Suppressor macrophage treated with lipopolysaccharide for 4 hours (primary cell): Measurements from ENCODE around the gene CD163.
"Not testable (repeated sequence)": the region's sequence is repeated elsewhere in the genome, so short reads cannot be mapped to it uniquely, and the experiment has no call there.

Experiments
- DNase-seq: peaks from one replicate; pipeline ENCODE4 v3.0.0-alpha.2; 2020

Gene CD163

DNA sequence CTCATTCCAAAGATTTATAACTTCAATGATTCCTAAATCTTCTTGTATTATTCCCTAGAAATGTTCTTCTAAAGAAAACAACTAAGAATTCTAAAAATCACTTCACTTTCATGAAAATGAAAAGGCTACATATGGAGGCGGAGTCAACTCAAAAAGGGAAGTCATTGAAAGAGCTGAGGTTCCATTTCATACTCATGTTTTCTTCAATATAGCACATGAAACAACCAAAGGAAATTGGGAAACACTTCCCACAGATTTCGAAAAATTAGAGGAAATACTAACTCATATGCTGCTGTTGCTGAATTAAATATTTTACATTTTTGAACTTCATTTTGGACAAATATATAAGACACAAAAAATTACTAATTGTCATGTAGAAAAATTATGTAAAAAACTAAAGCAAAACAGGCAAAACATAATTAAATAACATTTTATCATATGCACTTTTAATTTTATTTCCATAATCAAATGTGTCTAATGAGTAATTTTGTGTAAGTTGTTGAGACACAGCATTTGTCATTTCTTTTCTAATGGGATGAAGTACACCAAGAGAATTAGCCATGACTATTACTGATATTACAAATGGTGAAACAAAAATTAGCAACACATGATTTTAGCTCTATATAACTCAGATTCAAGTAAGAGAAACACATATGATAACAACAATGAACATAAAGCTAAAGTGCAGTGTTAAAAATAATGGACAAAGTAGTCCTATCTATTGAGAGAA, at the start of gene CD163:
CD163 (minus strand) TSS at position 92 of the 730 bp plus-strand sequence; CDS start at position 5, 87 bp downstream.
- peak; percentile 94 for DNase-seq

DNA sequence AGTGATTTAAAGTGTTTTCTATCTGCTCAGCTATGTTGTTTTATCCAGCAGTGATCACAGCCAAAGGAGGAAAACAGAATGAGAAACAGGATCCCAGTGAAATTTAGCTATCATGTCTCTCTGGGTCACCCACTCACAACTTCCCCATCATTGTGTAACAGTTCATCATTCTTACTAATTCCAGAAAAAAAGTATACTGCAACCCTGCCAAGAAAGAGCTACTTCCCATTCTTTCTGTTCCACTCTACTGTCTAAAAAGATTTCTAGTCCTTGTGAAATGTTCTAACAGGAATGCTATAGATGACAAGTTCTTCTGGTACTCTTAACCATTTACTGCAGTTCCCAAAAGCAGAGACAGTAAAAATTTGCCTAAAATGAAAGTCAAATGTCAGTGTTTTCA, 39.2 kb upstream of the CD163 start:
- peak; percentile 93 for DNase-seq

DNA sequence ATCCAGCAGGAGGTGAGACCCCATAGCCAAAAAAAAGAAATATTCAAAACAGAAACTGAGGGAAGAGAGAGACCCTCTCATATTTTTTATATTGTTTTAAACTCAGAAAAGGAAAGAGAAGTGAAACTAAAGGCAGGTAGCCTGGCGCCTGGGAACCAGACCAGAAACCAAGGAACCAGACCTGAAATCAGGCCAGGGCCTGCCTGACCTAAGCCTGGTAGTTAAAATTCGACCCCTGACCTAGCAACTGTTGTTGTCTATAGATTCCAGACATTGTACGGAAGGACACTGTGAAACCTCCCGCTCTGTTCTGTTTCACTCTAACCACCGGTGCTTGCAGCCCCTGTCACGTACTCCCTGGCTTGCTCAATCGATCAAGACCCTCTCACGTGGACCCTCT, 38.5 kb upstream of the CD163 start:
- DNase-seq = peak; percentile 10

DNA sequence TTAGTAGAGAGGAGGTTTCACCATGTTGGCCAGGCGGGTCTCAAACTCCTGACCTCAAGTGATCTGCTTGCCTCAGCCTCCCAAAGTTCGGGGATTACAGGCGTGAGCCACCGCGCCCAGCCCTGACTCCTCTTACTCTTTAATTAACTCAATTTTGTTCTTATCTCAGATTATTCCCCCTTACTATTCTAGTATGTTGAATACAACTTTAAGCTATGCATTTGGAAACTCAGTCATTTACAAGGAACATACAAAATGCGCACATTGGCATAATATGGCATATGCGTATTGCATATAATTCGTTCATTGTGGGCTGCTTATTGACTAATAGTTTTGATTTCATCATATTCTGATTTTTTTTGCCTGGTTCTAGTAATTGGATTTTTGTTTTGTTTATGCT, 10.8 kb upstream of the CD163 start:
- no peak for DNase-seq

DNA sequence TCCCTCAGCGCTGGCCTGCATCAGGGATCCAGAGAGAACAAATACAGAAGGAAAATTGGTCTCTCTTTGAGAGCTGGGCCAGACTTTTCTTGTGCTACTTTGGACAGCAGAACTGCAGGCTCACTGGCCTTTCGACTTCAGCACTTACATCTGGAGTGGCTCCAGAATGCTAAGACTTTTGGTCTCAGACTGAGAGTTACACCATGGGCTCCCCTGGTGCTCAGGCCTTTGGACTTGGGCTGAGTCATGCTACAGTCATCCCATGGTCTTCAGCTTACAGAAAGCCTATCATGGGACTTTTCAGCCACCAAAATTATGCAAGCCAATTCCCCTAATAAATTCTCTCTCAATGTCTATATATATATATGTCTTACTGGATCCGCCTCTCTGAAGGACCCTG, 9.0 kb upstream of the CD163 start:
- peak; percentile 97 for DNase-seq

DNA sequence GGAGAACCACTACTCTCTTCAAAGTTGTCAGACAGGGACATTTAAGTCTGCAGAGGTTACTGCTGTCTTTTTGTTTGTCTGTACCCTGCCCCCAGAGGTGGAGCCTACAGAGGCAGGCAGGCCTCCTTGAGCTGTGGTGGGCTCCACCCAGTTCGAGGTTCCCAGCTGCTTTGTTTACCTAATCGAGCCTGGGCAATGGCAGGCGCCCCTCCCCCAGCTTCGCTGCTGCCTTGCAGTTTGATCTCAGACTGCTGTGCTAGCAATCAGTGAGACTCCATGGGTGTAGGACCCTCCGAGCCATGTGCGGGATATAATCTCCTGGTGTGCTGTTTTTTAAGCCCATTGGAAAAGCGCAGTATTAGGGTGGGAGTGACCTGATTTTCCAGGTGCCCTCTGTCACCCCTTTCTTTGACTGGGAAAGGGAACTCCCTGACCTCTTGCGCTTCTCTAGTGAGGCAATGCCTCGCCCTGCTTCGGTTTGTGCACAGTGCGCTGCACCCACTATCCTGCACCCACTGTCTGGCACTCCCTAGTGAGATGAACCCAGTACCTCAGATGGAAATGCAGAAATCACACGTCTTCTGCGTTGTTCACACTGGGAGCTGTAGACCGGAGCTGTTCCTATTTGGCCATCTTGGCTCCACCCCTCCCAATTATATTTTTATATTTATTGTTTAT, 6.4 kb upstream of the CD163 start:
- DNase-seq = not testable (repeated sequence)

DNA sequence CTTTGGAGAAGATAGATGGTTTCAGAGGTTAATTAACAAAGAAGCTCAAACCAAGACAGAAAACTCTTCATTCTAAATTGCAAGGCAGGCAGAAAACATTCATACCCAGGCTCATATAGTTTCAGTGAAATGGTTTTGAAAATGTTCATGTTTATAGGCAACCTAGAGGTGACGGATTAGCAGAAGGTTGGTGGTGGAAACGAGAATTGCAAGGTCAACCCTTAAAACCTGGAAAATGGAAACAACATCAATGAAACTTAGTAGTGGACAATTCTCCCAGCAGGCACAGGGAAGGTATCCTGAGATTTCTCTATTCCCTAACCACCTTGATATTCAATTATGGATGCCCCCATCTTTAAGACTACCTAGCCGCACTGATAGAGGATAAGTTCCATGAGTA, 965 bp downstream of the CD163 start:
- DNase-seq = peak; percentile 43

DNA sequence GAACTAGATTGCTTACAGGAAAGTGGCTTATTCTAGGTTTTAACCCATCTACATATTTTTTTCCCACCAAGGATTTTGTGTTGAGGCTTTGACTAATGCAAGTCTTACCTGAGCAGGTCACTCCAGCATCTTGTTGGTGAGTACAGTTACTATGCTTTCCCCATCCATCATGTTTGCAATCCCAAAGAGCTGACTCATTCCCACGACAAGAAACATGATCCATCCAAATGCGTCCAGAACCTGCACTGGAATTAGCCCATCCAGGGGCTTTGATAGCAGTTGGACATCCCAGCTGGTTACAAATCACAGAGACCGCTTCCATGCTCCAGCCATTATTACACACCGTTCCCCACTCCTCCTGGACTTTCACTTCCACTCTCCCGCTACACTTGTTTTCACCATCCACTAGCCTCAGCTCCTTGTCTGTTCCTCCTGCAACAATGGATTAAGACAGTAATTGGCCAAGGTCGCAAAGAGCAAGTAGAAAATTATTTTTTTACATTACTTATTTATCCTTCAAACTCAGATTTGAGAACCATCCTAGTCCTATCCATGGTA, 2.5 kb downstream of the CD163 start:
- DNase-seq = peak; percentile 61

DNA sequence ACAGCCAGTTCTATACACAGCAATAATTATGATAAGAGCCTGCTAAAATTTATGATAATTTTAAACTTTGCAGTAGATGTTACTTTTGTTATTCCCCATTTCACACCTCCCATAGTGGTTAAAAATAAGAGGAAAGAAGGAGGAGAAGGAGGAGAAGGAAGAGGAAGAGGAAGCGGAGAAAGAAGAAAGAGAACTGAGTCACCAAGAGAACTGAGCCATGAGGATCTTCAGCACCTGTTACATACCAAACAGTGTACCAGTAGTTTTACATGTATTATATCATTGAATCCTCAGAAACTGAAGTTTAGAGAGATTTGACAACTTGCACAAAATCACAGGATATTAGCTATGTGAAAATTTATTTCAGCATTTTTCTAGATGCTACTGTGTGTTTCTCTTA, 3.9 kb downstream of the CD163 start:
- no peak for DNase-seq

DNA sequence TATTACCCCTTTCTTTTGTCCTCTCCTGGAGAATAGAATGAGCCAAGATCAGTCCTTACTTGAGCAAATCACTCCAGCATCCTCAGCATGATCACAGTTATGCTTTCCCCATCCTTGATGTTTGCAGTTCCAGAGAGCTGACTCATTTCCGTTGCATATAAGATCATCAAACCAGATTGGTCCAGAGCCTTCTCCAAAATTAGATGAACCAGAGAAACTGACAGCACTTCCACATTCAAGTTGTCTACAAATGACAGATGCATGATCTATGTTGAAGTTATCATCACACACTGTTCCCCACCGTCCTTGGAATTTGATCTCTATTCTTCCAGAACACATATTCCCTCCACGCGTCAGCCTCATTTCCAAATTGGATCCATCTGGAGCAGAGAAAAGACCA, 4.8 kb downstream of the CD163 start:
- peak; percentile 92 for DNase-seq

DNA sequence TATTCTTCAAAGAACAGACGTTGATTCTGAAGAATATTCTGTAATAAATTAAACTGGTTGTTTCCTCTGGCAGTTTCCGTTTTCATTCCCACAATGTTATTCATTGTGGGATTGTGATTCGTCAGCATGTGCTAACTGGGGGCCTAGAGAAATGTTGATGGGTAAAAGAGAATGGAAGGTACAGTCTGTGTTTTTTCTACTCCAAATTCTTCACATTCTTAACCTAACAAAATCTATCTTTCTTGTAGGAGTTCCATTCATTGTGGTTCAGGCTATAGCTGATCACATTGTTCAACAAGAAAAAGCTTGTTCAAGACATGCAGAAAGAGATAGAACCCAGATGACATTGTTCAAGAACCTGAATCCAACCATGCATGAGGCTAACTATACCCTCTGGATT, 5.9 kb downstream of the CD163 start:
- DNase-seq = peak; percentile 29

DNA sequence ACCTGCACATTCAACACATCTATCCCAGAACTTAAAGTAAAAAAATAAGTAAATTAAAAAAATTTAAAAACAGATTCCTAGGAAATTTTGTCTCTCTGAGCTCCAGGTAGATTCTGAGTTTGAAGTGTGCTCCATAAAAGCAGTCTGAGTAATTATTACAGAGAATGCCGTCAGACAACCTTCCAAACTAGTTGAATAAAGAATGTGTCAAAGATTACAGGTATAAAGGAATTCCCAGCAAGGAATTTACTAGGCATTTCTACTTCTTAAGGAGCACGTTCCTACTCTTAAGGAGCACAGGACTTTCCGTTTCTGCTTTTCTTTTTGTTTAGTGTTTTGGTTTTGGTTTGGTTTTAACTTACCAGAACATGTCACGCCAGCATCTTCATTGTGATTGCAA, 7.1 kb downstream of the CD163 start:
- peak; percentile 43 for DNase-seq

DNA sequence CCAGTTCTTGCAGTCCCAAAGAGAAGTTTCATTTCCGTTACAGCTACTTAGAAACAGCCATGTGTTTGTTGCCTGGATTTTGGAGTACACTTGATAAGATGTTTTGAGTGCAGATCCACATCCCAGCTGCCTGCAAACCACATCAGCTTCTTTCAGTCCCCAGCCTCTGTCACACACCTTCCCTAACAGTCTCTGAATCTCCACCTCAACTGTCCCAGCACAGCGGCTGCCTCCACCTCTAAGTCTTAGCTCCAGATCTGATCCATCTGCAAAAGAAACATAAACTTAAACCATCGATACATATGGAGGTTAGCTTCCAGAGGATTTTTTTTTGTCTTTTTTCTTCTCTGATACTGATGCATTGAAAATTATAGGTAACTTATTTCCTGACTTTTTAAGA, 8.4 kb downstream of the CD163 start:
- DNase-seq = no peak

DNA sequence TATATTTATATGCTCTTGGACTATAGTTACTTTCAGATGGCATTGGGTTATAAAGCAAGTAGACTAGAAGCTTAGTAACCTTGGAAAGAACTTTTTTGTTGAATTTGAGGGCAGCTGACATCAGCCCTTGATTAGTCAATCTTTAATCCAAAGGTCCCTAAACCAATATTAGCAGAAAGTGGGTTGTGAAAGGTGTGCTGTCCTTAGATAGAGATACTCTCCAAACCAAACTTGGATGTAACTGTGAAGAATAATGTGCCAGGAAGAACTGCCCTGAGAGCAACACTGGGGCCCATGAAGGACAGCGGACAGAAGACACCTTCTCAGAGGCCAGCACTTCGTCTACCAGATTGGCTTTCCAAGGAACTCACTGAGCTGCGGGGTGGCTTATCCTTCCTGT, 10.6 kb downstream of the CD163 start:
- DNase-seq = no peak

DNA sequence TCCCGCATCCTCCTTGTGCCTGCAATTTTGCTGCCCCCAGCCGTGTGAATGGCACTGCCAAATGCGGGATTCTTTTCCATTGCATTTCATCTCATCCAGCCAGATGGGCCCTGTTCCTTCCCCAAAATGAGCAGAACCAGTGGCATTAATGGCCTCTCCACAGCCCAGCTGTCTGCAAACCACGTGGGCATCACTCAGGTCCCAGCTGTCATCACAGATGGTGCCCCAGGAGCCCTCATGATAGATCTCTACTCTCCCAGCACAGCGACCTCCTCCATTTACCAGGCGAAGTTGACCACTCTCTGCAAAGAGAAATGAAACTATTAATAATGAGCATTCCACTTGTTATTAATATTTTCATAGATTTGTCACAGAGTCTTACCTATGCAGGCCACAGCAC, 17.1 kb downstream of the CD163 start:
- no peak for DNase-seq

DNA sequence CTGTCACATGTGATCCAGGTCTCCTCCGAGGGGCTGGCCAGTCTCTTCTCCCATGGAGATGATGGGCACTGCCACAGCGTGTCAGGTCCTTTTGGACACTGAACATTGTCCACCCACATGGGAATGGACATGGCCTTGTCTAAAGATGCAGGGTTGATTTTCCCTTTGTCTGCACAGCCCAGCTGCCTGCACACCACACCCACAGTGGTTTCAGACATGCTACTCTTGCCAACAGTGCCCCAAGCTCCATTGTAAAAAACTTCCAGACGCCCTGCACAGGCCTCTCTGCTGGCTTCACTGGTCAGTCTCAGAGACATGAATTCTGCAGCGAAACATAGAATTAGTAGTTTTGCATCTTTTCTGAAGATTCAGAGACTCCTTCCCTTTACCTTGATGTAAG, 18.5 kb downstream of the CD163 start:
- no peak for DNase-seq

DNA sequence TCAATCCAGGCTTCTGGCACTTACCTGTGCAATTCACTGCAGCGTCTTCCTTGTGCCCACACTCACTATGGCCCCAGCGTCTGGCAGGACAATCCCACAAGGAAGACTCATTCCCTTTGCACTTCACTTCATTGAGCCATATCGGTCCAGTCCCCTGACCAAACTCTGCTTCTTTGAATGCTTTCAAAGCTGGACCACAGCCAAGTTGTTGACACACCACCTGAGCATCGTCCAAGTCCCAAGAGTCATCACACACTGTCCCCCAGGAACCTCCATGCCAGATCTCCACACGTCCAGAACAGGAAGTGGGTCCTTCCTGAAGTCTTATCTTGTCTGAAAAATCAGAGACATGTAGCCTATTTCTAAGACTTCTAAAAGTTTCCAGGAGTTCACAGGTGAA, 20.2 kb downstream of the CD163 start:
- DNase-seq = no peak

DNA sequence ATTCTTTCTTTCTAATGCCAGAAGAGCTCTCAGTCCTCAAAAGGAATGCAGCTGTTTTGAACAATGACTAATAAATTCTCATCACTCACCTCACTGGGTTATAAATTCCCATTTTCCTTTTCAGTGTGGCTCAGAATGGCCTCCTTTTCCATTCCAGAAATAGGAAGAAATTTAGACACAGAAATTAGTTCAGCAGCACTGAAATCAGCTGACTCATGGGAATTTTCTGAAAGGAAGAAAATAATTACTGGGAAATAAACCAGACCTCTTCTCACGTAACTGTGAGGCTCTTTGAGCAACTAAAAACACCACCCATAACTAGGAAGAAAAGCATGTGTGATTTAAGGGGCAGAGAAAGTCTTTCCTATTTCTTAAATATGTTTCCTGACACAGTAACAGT, 23.8 kb downstream of the CD163 start:
- peak; percentile 27 for DNase-seq

DNA sequence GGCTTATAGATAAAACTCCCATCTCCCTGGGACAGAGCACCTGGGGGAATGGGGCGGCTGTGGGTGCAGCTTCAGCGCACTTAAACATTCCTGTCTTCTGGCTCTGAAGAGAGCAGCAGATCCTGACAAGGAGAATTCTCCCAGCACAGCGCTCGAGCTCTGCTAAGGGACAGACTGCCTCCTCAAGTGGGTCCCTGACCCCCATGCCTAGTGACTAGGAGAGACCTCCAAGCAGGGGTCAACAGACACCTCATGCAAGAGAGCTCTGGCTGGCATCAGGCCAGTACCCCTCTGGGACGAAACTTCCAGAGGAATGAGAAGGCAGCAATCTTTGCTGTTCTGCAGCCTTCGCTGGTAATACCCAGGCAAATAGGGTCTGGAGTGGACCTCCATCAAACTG, 31.5 kb downstream of the CD163 start:
- no peak for DNase-seq

DNA sequence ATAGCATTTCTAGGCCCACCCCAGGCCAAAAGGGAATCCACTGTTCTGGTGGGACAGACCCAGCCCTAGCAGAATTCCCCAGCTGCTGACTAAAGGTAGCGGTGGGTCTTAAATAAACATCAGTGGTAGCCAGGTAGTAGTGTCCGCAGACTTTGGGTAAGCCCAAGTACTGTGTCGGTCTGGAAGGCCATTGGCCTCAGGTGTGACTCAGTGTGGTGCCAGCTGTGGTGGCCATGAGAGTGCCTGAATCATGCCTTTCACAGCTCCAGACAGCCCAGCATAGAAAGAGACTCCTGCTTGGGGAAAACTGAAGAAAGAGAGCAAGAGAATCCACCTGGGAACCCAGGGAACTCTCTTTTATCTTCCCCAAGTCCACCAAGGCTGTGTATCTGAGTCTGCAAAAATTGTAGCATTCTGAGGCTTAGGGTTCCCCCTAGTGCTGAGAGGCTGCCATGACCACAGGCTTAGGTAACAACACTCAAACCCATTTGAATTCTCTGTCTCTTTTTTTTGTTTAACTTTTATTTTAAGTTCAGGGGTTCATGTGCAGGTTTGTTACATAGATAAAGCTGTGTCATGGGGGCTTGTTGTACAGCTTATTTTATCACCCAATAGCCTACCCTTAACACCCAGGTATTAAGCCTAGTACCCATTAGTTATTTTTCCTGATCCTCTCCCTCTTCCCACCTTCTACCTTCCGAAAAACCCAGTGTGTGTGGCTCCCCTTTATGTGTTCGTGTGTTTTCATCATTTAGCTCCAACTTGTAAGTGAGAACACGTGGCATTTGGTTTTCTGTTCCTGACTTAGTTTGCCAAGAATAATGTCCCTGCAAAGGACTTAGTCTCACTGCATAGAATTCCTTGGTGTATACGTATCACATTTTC, 43.0 kb downstream of the CD163 start:
- peak; percentile 70 for DNase-seq

DNA sequence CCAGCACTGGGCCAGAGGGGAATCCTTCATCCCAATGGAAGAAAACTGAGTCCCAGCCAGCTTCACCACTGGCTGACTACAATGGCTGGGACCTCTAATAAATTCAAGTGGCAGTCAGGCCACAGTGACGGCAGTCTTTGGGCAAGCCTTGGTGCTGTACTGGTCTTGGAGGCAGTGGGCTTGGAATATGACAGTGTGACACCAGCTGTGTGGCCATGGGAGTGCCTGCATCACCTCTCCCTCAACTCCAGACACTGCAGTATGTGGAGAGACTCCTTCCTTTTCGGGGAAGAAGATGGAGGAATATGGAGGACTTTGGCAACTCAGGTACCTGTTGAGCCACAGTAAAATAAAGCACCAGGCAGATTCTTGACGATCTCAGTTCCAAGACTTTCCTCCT, 43.6 kb downstream of the CD163 start:
- DNase-seq = no peak

DNA sequence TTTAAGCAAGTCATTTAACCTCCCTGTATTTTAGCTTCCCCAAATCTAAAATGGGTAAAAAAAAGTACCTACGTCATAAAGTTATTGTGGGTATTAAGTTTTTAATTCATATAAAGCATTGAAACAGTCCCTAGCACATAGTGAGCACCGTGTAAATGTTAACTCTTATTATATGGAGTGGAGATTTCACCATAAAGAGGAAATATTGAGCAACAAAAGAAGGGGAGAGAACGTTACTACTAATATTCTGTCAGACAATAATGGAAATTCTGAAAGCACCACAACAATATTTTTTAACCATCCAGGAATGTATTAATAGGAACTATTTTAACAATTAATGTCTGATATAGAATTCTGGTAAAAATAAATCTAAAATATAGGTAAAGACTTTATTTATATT, 51.8 kb downstream of the CD163 start:
- no peak for DNase-seq

DNA sequence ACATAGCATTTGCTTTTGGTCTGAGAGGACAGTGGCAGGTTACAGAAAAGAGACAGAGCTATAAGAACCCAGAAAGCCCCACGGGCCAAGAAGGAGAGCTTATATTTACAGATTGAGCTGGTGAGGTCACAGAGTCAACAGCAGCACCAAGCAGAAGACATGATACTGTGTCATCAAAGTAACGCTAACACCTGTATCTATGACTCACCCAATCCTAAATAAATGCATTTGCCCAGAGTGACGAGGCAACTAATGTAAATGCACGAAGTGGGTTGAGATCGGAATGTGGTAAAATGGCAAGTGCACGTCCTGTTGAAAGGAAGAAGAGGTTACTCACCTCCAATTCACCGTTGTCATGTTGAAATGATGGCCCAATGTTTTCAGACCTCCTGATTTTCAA, 52.9 kb downstream of the CD163 start:
- DNase-seq = no peak
